Thyroid gland (tissue), 4 donors: ENCODE results near the gene ZNF644.

Source experiments
- CTCF ChIP-seq, 6 experiments: fragments of 200-600 bp in 3 of 6; fragments of 450-650 bp in 3 of 6; sonication (generic) in 3 of 6; IDR thresholded peaks; one replicate each; pipeline ENCODE4 v1.5.1; 2016 to 2019; ENCODE audit warnings: antibody characterized with exemption in 6 of 6, mild to moderate bottlenecking in 2 of 6, inconsistent platforms in 1 of 6, moderate library complexity in 1 of 6
- POLR2A ChIP-seq, 2 donors: fragments of 450-650 bp; IDR thresholded peaks; one replicate each; pipeline ENCODE4 v1.6.1; 2017; ENCODE audit warnings: antibody characterized with exemption in 2 of 2, mild to moderate bottlenecking in 2 of 2, moderate library complexity in 1 of 2

DNA sequence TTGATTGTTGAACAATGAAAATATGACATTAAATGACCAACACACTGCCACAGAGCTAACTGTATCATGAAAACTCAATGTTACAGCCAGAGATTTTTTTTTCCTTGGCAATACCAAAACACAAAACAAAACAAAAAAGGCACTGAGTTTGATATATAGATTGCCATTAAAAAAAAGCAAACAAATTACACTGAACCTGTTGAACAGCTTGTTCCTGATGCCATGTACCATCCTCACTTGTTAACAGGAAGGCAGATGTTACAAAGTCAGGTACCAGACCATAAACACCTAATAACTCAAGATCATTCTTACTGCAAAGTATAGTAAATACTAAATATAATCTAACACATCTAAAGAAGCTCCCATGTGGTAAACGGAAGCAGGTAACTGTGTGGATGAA, 75.2 kb downstream of the ZNF644 start:
- no peak for TF ChIP-seq POLR2A (IDR thresholded peaks at IDR 0.05)
- TF ChIP-seq CTCF (IDR thresholded peaks at IDR 0.05): no peak
